ENCODE data around the gene NAGS.
"Not testable (repeated sequence)": the region's sequence is repeated elsewhere in the genome, so short reads cannot be mapped to it uniquely, and the experiment has no call there.

Gene NAGS

DNA sequence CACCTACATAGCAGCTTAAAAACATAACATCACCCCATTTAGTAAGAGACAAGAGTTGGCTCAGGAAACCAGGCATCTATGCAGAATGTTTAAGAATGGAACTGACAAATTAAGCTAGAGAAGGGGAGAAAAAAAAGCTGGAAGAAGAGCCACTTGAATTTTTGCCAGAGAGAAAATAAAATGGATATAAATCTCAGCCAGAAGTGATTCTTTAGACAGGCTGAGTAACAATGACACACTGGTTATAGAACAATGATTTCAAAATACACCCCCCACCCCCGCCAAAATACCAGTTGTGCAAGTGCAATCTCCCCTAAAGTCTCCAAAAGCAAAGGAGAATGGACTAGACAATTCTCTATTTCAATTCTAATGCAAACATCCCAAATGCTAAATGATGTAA is 39.6 kb downstream of the NAGS start:
- no peak for FAIRE-seq

DNA sequence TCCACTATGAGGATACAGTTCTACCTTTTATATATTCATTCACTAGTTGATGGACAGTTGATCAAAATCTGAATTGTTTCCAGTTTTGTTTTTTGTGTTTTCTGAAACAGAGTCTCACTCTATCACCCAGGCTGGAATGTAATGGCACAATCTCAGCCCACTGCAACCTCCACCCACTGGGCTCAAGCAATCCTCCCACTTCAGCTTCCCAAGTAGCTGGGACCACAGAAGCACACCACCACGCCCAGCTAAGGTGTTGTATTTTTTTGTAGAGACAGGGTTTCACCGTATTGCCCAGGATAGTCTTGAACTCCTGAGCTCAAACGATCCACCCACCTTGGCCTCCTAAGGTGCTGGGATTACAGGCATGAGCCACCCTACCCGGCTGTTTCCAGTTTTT is 41.1 kb downstream of the NAGS start:
- no peak for FAIRE-seq

DNA sequence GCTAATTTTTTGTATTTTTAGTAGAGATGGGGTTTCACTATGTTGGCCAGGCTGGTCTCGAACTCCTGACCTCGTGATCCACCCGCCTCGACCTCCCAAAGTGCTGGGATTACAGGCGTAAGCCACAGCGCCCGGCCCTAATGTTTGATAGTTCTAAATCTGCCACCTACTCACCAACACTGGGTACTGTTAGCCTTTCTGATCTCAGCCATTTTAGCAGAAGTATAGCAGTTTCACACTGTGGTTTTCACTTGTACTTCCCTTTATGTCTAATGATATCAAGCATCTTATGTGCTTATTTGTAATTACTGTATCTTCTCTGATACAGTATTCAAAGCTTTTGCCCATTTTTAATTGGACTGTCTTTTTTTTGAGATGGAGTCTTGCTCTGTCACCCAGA is 42.5 kb downstream of the NAGS start:
- not testable (repeated sequence) for FAIRE-seq

DNA sequence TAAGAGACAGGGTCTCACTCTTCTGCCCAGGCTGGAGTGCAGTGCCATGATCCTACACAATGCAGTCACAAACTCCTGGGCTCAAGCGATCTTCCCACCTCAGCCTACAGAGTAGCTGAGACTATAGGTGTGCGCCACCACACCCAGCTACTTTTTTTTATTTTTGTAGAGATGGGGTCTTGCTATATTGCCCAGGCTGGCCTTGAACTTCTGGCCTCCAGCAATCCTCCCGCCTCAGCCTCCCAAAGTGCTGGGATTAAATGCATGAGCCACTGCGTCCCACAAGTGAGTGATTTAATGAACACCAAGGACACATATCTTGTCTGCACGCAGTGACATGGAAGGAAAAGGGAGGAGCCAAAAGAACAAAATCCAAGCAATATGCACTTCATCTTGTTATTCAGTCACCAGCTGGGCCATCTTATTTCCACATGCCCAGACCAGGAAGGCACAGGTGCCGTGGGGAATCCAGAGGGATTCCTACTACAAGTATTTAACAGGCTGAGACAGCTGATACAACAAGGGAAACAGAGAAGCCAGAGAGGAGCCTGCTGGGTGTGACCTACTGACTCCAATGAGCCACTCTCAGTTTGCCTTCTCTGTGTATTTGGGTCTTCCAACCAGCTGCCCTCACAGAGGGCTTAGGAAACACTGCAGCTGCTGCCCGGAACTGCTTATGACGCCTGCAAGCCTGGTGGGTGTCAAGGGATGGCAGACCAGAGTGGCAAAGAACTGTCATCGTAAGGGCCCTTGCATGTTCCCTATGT is 45.1 kb downstream of the NAGS start:
- FAIRE-seq = no peak

DNA sequence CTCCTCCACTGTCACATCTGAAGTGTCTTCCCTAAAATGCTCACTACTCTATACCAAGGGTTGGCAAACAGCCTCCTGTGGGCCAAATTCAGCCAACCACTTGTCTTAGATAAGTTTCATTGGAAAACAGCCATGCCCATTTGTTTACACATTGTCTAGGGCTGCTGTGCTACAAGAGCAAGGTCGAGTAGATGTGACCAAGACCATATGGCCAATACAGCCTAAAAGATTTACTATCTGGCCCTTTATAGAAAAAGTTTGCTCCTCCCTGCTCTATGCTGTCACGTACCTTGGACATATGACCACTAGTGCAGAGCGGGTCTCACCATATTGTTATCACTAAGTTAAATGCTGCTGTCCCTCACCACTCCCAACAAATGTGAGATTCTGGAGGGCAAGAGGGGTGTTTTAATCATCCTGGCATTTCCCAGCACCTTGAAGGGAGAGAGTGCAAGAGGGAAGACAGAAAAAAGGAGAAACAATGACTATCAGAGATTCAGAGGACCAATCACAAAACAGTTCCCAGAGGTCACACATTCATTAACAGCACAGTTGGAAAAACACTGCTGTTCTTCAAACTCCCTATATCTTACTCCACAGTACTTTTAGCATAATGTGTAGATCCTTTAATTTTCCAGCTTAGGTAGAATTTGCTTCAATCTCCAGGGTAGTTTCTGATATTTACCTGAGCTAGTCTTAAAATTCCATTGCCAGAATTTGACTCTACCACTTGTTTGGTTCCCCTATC is 48.9 kb downstream of the NAGS start:
- no peak for FAIRE-seq

All from endometrium (tissue), 2 donors.